ENCODE results near the gene SLC25A13. TPM values are rescaled to one million over a fixed set of nuclear protein-coding genes. Genes with fewer than 3 reads are reported as not detected.

Gene SLC25A13
- total and polyA plus RNA-seq, 2 experiments from 2014 or later, result 4.8 to 19.1 TPM

GRCh38 chr7:96100737-96101136, 221.2 kb downstream of the SLC25A13 start:
- Histone ChIP-seq H3K9ac (no peak overlapping the region), H3K27me3 (replicated peaks; ENCODE audit: insufficient read depth) (no peaks in the 10 kb centered on the region), H4K20me1 (ENCODE audit: insufficient read depth) (no peaks in the 10 kb centered on the region), H3K9me3 (ENCODE audit: low read depth) (no peaks in the 10 kb centered on the region), H3K36me3 (ENCODE audit: low read depth) (no peaks in the 10 kb centered on the region), H3K4me2 (ENCODE audit: unreplicated experiment) (no peak overlapping the region), H3K4me3 (no peak overlapping the region), H3K4me1 (ENCODE audit: insufficient read depth) (no peaks in the 10 kb centered on the region), H3F3A (ENCODE audit: insufficient read depth) (no peaks in the 10 kb centered on the region), H3K9me2 (ENCODE audit: insufficient read depth) (no peaks in the 10 kb centered on the region), H3K27ac (no peak overlapping the region), H3K79me2 (ENCODE audit: insufficient read depth) (no peaks in the 10 kb centered on the region), H2AFZ (no peak overlapping the region)
- WGBS, 2 experiments (ENCODE audit: low coverage in 1 of 2, low lambda C conversion rate in 2 of 2, missing lambda C conversion rate in 2 of 2), result 12 to 18% methylated on average over 1 of the region's 1 CpG
- in situ Hi-C loops (cut with MboI), result no loop called here
- TF ChIP-seq EZH2phosphoT487 (IDR thresholded peaks at IDR 0.05; ENCODE audit: insufficient read depth, low read depth) (no peak), EZH2 (IDR thresholded peaks at IDR 0.05; ENCODE audit: insufficient read depth, poor library complexity, severe bottlenecking) (no peak)
- DNase-seq, result no peak

GRCh38 chr7:96097835-96098234, 224.1 kb downstream of the SLC25A13 start:
- 0 to 2% methylated on average over 2 of the region's 2 CpGs for WGBS, 2 experiments (ENCODE audit: low coverage in 1 of 2, low lambda C conversion rate in 2 of 2, missing lambda C conversion rate in 2 of 2)
- no peaks in the 10 kb centered on the region for H3K36me3 ChIP-seq (ENCODE audit: low read depth)
- no peak overlapping the region for H2AFZ ChIP-seq
- peaks cover 10% of the 10 kb centered on the region for H3K4me1 ChIP-seq (ENCODE audit: insufficient read depth)
- no peaks in the 10 kb centered on the region for H4K20me1 ChIP-seq (ENCODE audit: insufficient read depth)
- in situ Hi-C loops (cut with MboI), result no loop called here
- peak; percentile 48 for DNase-seq
- no peaks in the 10 kb centered on the region for H3K9me3 ChIP-seq (ENCODE audit: low read depth)
- H3K27me3 ChIP-seq (replicated peaks; ENCODE audit: insufficient read depth), result no peaks in the 10 kb centered on the region
- H3K79me2 ChIP-seq (ENCODE audit: insufficient read depth), result no peaks in the 10 kb centered on the region
- H3K4me3 ChIP-seq, result no peak overlapping the region
- H3K27ac ChIP-seq, result no peak overlapping the region
- no peaks in the 10 kb centered on the region for H3K9me2 ChIP-seq (ENCODE audit: insufficient read depth)
- H3F3A ChIP-seq (ENCODE audit: insufficient read depth), result peaks cover 16% of the 10 kb centered on the region
- H3K9ac ChIP-seq, result no peak overlapping the region
- no peak overlapping the region for H3K4me2 ChIP-seq (ENCODE audit: unreplicated experiment)
- TF ChIP-seq EZH2phosphoT487 (IDR thresholded peaks at IDR 0.05; ENCODE audit: insufficient read depth, low read depth), result no peak
- no peak for TF ChIP-seq EZH2 (IDR thresholded peaks at IDR 0.05; ENCODE audit: insufficient read depth, poor library complexity, severe bottlenecking)

- Histone ChIP-seq H3K9ac (peak overlapping the region; percentile 18), H3K79me2 (ENCODE audit: insufficient read depth) (no peaks in the 10 kb centered on the region), H3F3A (ENCODE audit: insufficient read depth) (peaks cover 18% of the 10 kb centered on the region), H3K4me3 (no peak overlapping the region), H3K9me3 (ENCODE audit: low read depth) (no peaks in the 10 kb centered on the region), H3K36me3 (ENCODE audit: low read depth) (no peaks in the 10 kb centered on the region), H3K27ac (peak overlapping the region; percentile 49), H3K9me2 (ENCODE audit: insufficient read depth) (no peaks in the 10 kb centered on the region), H4K20me1 (ENCODE audit: insufficient read depth) (no peaks in the 10 kb centered on the region), H2AFZ (0 out of 2 replicates have a peak overlapping the region, but pooled peaks have one; percentile 27), H3K4me1 (ENCODE audit: insufficient read depth) (peaks cover 10% of the 10 kb centered on the region), H3K27me3 (replicated peaks; ENCODE audit: insufficient read depth) (no peaks in the 10 kb centered on the region), H3K4me2 (ENCODE audit: unreplicated experiment) (no peak overlapping the region)
- TF ChIP-seq EZH2 (IDR thresholded peaks at IDR 0.05; ENCODE audit: insufficient read depth, poor library complexity, severe bottlenecking), result no peak
- no peak for TF ChIP-seq EZH2phosphoT487 (IDR thresholded peaks at IDR 0.05; ENCODE audit: insufficient read depth, low read depth)
- in situ Hi-C loops (cut with MboI), result no loop called here
- DNase-seq, result peak; percentile 93
- whole genome bisulfite sequencing, 2 experiments (ENCODE audit: low coverage in 1 of 2, low lambda C conversion rate in 2 of 2, missing lambda C conversion rate in 2 of 2), result 0% methylated on average over 1 of the region's 1 CpG
Observed at GRCh38 chr7:96093435-96093834, 228.5 kb downstream of the SLC25A13 start.

GRCh38 chr7:96090756-96091155, 231.1 kb downstream of the SLC25A13 start:
- Histone ChIP-seq H3K36me3 (ENCODE audit: low read depth) (no peaks in the 10 kb centered on the region), H3K4me3 (no peak overlapping the region), H3K27me3 (replicated peaks; ENCODE audit: insufficient read depth) (no peaks in the 10 kb centered on the region), H3K79me2 (ENCODE audit: insufficient read depth) (no peaks in the 10 kb centered on the region), H3K9ac (no peak overlapping the region), H3K4me1 (ENCODE audit: insufficient read depth) (peaks cover 10% of the 10 kb centered on the region), H3K9me3 (ENCODE audit: low read depth) (no peaks in the 10 kb centered on the region), H2AFZ (no peak overlapping the region), H3K9me2 (ENCODE audit: insufficient read depth) (no peaks in the 10 kb centered on the region), H3K27ac (no peak overlapping the region), H3F3A (ENCODE audit: insufficient read depth) (peaks cover 18% of the 10 kb centered on the region), H4K20me1 (ENCODE audit: insufficient read depth) (no peaks in the 10 kb centered on the region), H3K4me2 (ENCODE audit: unreplicated experiment) (no peak overlapping the region)
- DNase-seq, result no peak
- 78 to 85% methylated on average over 6 of the region's 6 CpGs for WGBS, 2 experiments (ENCODE audit: low coverage in 1 of 2, low lambda C conversion rate in 2 of 2, missing lambda C conversion rate in 2 of 2)
- in situ Hi-C loops (cut with MboI), result no loop called here
- TF ChIP-seq EZH2 (IDR thresholded peaks at IDR 0.05; ENCODE audit: insufficient read depth, poor library complexity, severe bottlenecking) (no peak), EZH2phosphoT487 (IDR thresholded peaks at IDR 0.05; ENCODE audit: insufficient read depth, low read depth) (no peak)

GRCh38 chr7:96089511-96089910, 232.4 kb downstream of the SLC25A13 start:
- Histone ChIP-seq H3K36me3 (ENCODE audit: low read depth) (no peaks in the 10 kb centered on the region), H2AFZ (no peak overlapping the region), H3K27me3 (replicated peaks; ENCODE audit: insufficient read depth) (no peaks in the 10 kb centered on the region), H3K9ac (no peak overlapping the region), H3K4me2 (ENCODE audit: unreplicated experiment) (no peak overlapping the region), H3K9me2 (ENCODE audit: insufficient read depth) (no peaks in the 10 kb centered on the region), H3K4me1 (ENCODE audit: insufficient read depth) (peaks cover 20% of the 10 kb centered on the region), H4K20me1 (ENCODE audit: insufficient read depth) (no peaks in the 10 kb centered on the region), H3K27ac (no peak overlapping the region), H3F3A (ENCODE audit: insufficient read depth) (peaks cover 26% of the 10 kb centered on the region), H3K4me3 (no peak overlapping the region), H3K9me3 (ENCODE audit: low read depth) (no peaks in the 10 kb centered on the region), H3K79me2 (ENCODE audit: insufficient read depth) (no peaks in the 10 kb centered on the region)
- DNase-seq, result no peak
- WGBS, 2 experiments (ENCODE audit: low coverage in 1 of 2, low lambda C conversion rate in 2 of 2, missing lambda C conversion rate in 2 of 2), result 98 to 99% methylated on average over 3 of the region's 3 CpGs
- in situ Hi-C loops (cut with MboI), result no loop called here
- no peak for TF ChIP-seq EZH2phosphoT487 (IDR thresholded peaks at IDR 0.05; ENCODE audit: insufficient read depth, low read depth)
- TF ChIP-seq EZH2 (IDR thresholded peaks at IDR 0.05; ENCODE audit: insufficient read depth, poor library complexity, severe bottlenecking), result no peak
